IPS-NIHi11 (cell line): ENCODE measurements around the gene NCAM2.

Source experiments
- DNase-seq: peaks from one replicate; pipeline ENCODE4 v3.0.0; 2012; ENCODE audit warnings: mixed read lengths, low spot score

Gene NCAM2

GRCh38 chr21:21458124-21458631 is 460.0 kb downstream of the NCAM2 start:
- DNase-seq = no peak

- no peak for DNase-seq
These were observed 462.8 kb downstream of the NCAM2 start for GRCh38 chr21:21460979-21461378.

DNA sequence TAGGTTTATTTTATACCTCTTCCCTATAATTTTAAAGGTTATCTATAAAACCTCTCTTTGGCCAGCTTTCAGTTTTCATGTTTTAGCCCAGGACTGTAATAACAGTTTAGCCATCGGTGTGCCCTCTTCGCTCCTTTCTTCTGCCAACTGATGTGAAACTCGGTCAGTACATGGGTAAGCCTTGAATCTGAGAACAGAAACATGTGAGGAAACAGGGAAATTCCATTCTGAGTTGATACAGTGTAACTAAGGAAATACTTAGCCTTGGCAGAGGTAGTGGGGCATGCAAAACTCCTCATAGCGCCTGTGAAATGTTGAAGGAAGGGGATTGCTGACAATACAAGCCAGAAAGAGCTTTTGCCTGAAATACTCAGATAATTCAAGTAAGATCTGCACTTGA is 465.2 kb downstream of the NCAM2 start:
- DNase-seq = no peak

DNA sequence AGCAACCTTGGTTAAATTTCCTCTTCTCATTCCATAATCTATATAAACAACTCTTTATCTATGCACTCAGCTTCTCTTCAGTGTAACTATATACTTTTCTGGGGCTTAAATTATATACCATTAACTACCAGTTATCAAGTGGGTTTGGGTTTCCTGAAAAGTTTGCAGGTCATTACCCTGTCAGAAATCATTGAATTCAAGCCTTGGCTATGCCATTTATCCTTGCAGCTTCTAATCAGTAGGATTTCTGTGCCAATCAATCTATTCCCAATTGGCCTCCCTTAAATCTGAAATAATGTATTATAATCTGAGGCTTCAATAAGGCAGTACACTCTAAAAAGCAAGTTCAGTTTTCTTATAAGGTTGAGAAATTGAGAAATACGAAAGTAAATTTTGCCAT is 466.5 kb downstream of the NCAM2 start:
- no peak for DNase-seq

GRCh38 chr21:21466752-21467151 is 468.5 kb downstream of the NCAM2 start:
- no peak for DNase-seq

GRCh38 chr21:21468003-21468402 is 469.8 kb downstream of the NCAM2 start:
- no peak for DNase-seq

DNA sequence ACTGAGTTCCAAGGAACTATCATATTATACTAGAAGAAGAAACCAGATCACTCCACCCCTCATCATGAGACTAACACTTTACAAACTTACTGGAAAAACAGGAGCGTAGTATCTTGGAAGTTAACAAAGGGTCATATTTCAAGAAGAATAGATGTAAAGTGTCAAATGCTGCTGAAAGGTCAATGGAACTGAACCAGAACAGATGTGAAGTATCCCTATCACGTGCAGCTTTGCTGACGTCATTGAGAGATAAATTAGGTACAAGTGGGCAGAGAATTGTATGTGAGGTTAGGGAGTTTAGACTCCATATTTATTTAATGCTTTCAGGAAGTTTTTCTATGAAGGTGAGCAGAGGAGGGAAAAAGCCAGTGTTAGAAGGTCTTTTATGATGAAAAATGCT is 483.0 kb downstream of the NCAM2 start:
- no peak for DNase-seq

DNA sequence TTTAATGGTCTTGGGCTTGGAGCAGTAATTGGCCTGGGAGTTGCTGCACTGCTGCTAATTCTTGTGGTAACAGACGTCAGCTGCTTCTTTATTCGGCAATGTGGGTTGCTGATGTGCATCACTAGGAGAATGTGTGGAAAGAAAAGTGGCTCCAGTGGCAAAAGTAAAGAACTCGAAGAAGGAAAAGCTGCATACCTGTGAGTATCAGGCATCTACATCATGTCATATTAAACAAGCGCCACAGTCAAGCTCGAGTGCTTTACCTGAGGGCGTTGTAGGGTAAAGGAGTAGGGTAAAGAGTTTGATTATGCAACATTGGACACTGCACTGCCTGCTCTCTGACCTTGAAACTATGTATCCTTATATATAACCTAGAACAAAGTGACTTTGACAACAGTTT is 510.6 kb downstream of the NCAM2 start:
- DNase-seq = no peak

GRCh38 chr21:21530680-21531079 is 532.5 kb downstream of the NCAM2 start:
- DNase-seq = no peak

GRCh38 chr21:21547368-21547953 is 549.3 kb downstream of the NCAM2 start:
- no peak for DNase-seq

DNA sequence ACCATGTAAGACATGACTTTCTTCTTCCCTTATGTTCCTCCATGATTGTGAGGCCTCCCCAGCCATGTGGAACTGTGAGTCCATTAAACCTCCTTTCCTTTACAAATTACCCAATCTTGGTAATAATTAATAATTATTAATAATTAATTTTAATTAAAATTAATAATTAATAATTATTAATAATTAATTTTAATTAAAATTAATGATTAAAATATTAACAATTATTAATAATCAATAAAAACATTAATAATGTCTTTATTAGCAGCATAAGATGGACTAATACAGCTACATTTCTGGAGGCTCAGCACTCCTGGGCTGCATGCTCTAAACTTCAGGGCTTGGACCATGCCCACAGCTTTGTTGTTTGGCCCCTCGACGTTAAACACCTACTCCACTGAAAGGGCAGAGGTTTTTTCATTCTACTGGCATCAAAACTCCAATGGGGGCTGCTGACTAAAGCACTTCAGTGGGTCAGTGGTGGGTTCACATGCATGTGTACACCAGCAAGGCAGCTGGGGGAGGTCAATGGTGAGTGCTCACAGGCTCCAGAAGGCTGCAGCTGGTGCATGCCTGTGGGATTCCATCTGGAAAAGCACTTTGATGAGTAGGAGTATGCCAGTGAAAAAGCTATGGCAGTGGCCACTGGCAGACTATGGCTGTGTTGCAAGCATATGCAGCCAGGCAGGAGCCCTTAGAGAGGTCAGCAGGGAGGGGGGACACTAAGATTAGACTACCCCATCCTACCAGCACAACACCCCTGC is 561.3 kb downstream of the NCAM2 start:
- DNase-seq = no peak
